ENCODE results near the gene SLC39A11.
"Not testable (repeated sequence)": the region's sequence is repeated elsewhere in the genome, so short reads cannot be mapped to it uniquely, and the experiment has no call there.

Gene SLC39A11

GRCh38 chr17:73107191-73107590 lies 14.7 kb upstream of the SLC39A11 start:
- no peak for DNase-seq (ENCODE audit: low read depth in 2 of 3, low spot score in 1 of 3)

- no peak for DNase-seq (ENCODE audit: low read depth in 2 of 3, low spot score in 1 of 3)
These were observed 12.9 kb upstream of the SLC39A11 start for GRCh38 chr17:73105431-73105830.

- no peak for DNase-seq (ENCODE audit: low read depth in 2 of 3, low spot score in 1 of 3)
These were observed 12.0 kb upstream of the SLC39A11 start for GRCh38 chr17:73104450-73104849.

- DNase-seq (ENCODE audit: low read depth in 2 of 3, low spot score in 1 of 3), result no peak
These were observed 11.3 kb upstream of the SLC39A11 start for GRCh38 chr17:73103641-73104335.

- no peak for DNase-seq (ENCODE audit: low read depth in 2 of 3, low spot score in 1 of 3)
These were observed 8.5 kb upstream of the SLC39A11 start for GRCh38 chr17:73101031-73101430.

GRCh38 chr17:73100363-73100762 lies 7.9 kb upstream of the SLC39A11 start:
- no peak for DNase-seq (ENCODE audit: low read depth in 2 of 3, low spot score in 1 of 3)

- no peak for DNase-seq (ENCODE audit: low read depth in 2 of 3, low spot score in 1 of 3)
These were observed 7.0 kb upstream of the SLC39A11 start for GRCh38 chr17:73099511-73099910.

- DNase-seq (ENCODE audit: low read depth in 2 of 3, low spot score in 1 of 3), result no peak
These were observed 6.4 kb upstream of the SLC39A11 start for GRCh38 chr17:73098919-73099318.

GRCh38 chr17:73097973-73098765 lies 5.7 kb upstream of the SLC39A11 start:
- not testable (repeated sequence) for DNase-seq (ENCODE audit: low read depth in 2 of 3, low spot score in 1 of 3)

- no peak for DNase-seq (ENCODE audit: low read depth in 2 of 3, low spot score in 1 of 3)
These were observed 4.4 kb upstream of the SLC39A11 start for GRCh38 chr17:73096866-73097265.

GRCh38 chr17:73096211-73096610 lies 3.7 kb upstream of the SLC39A11 start:
- DNase-seq (ENCODE audit: low read depth in 2 of 3, low spot score in 1 of 3), result no peak

- DNase-seq (ENCODE audit: low read depth in 2 of 3, low spot score in 1 of 3), result no peak
These were observed 798 bp upstream of the SLC39A11 start for GRCh38 chr17:73093286-73093685.

GRCh38 chr17:73091770-73092522 lies 542 bp downstream of the SLC39A11 start:
- DNase-seq (ENCODE audit: low read depth in 2 of 3, low spot score in 1 of 3), result peak in 1 of 3 donors; percentile 2

- DNase-seq (ENCODE audit: low read depth in 2 of 3, low spot score in 1 of 3), result no peak
These were observed 1.1 kb downstream of the SLC39A11 start for GRCh38 chr17:73091410-73091769.

GRCh38 chr17:73090396-73091202 lies 1.9 kb downstream of the SLC39A11 start:
- no peak for DNase-seq (ENCODE audit: low read depth in 2 of 3, low spot score in 1 of 3)

GRCh38 chr17:73089322-73090317 lies 2.9 kb downstream of the SLC39A11 start:
- no peak for DNase-seq (ENCODE audit: low read depth in 2 of 3, low spot score in 1 of 3)

GRCh38 chr17:73088561-73088960 lies 3.9 kb downstream of the SLC39A11 start:
- DNase-seq (ENCODE audit: low read depth in 2 of 3, low spot score in 1 of 3), result no peak

GRCh38 chr17:73083432-73083831 lies 9.1 kb downstream of the SLC39A11 start:
- DNase-seq (ENCODE audit: low read depth in 2 of 3, low spot score in 1 of 3), result no peak

- no peak for DNase-seq (ENCODE audit: low read depth in 2 of 3, low spot score in 1 of 3)
These were observed 17.9 kb downstream of the SLC39A11 start for GRCh38 chr17:73074566-73074965.

All from stimulated activated CD4-positive, alpha-beta T cell treated with anti-CD3 and anti-CD28 coated beads, Interleukin-12 subunit alpha, Interleukin-12 subunit beta, amount 100 ng/mL, for 48 hours (primary cell).